Choroid plexus epithelial cell (primary cell): ENCODE results near the gene PDGFD.

Source experiments
- DNase-seq: peaks from one replicate; pipeline ENCODE4 v3.0.0-alpha.2; 2010; ENCODE audit warnings: low read depth
- H3K4me3 ChIP-seq: 2 replicates; pipeline ENCODE4 v1.5.1; 2011; ENCODE audit warnings: low read depth, mild to moderate bottlenecking, control low read depth, low read length, moderate library complexity
- TF ChIP-seq, protein P1 (sequence below): conservative IDR thresholded peaks from 2 replicates; pipeline ENCODE4 v1.5.1; 2011; ENCODE audit warnings: low read depth, mild to moderate bottlenecking, control low read depth, inconsistent platforms, low read length, moderate library complexity

The PDGFD gene

DNA sequence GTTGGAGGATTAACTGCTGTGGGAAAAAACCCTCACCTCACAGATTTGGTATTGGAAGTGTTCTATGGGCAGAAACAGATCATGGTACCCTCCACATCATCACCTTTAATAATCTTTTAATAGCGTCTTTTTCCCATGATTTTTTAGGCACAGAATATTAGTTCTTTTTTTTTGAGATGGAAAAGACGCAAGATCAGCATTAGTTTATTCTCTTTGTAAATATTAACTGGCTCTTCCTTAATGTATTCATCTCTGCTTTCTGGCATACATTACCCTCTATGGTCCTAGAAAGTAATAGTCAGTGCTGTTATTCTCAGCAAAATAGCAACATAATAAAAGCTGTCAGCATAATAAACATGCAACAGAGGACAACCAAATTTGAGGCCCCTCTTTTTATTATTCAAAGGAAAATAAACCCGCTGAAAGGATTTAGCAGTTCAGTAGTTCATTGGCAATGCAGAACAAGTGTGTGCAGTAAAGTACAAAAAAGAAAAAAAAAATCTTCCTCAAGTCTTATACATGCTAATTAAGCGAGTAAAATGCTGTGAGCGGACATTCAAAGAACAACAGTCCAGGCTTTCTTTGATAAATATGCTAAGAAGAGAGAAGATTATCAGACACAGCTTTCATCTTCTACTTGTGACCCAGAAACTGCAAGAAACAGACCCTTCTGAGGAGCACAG is 165.0 kb downstream of the PDGFD start:
- H3K4me3 ChIP-seq = no peak overlapping the region
- TF ChIP-seq, protein P1, sequence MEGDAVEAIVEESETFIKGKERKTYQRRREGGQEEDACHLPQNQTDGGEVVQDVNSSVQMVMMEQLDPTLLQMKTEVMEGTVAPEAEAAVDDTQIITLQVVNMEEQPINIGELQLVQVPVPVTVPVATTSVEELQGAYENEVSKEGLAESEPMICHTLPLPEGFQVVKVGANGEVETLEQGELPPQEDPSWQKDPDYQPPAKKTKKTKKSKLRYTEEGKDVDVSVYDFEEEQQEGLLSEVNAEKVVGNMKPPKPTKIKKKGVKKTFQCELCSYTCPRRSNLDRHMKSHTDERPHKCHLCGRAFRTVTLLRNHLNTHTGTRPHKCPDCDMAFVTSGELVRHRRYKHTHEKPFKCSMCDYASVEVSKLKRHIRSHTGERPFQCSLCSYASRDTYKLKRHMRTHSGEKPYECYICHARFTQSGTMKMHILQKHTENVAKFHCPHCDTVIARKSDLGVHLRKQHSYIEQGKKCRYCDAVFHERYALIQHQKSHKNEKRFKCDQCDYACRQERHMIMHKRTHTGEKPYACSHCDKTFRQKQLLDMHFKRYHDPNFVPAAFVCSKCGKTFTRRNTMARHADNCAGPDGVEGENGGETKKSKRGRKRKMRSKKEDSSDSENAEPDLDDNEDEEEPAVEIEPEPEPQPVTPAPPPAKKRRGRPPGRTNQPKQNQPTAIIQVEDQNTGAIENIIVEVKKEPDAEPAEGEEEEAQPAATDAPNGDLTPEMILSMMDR = no peak
- no peak for DNase-seq

DNA sequence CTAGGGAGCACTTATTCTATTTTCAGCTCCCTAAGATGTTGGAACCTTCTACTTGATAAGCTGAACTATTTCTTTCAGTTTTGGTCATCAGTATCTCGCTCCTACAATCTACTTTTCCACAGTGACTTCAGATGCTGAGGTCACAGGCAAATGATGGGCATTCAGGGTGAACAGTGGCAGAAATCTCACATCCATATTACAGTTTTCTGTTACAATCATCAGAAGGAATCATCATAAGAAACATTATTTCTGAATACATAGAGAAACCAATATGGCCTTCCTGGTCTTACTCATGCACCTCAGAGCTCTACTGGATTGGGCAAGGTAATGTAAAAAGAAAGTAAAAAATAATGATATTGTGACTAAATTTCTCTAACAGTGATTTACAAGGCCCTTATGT is 166.9 kb downstream of the PDGFD start:
- no peak overlapping the region for H3K4me3 ChIP-seq
- TF ChIP-seq, protein P1 = no peak
- no peak for DNase-seq

DNA sequence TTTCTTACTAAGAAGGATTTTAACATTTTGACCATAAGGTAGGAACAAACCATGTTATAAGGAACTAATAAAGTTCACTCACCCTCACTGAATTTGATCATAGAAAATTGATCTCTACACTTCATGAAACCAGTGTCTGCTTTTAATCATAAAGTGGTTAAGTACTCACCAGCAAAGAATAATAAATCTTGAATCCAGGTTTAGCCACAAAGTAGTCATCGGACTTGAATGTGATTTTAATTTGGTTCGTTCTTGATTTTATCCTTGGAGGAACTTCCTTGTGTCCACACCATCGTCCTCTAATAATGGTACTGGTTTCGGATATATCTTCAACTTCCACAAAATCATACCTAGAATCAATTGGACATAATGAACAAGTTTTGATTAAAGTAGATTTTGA is 168.1 kb downstream of the PDGFD start:
- no peak overlapping the region for H3K4me3 ChIP-seq
- no peak for DNase-seq
- TF ChIP-seq, protein P1 = no peak

DNA sequence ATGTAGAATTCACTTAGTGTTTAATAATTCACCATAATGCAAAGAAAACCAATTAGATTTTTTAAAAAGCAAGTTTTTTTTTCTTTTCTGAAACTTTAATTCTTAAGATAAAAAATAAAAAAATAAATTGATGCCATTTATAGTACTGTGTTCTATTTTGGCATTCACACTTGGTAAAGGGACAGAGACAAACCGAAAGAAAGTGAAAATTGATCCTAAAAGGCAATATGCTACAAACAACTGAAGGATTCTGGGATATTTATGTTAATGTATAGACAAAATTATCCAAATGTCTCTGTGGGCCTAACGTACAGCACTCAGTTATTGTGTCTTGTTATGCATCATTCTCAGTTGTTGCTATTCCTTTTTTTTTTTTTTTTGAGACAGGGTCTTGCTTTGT is 169.4 kb downstream of the PDGFD start:
- no peak overlapping the region for H3K4me3 ChIP-seq
- TF ChIP-seq, protein P1 = no peak
- no peak for DNase-seq

DNA sequence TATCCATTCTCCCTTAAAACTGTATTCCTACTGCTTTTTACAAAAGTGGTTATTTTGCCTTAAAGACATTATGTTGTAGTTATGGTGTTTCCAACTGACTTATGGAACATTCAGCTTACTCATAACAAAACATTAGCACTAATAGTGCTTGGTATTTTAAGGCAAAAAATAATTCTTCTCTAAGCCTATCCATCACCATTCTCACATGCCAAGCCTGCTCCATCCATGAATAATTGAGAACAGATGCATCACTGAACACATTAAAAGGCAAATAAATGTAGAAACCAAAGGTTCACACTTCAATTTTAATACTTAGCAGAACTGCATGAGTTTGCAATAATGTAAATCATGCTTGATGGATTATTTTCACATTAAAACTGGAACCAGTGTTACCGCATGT is 169.9 kb downstream of the PDGFD start:
- DNase-seq = no peak
- TF ChIP-seq, protein P1 = no peak
- no peak overlapping the region for H3K4me3 ChIP-seq

DNA sequence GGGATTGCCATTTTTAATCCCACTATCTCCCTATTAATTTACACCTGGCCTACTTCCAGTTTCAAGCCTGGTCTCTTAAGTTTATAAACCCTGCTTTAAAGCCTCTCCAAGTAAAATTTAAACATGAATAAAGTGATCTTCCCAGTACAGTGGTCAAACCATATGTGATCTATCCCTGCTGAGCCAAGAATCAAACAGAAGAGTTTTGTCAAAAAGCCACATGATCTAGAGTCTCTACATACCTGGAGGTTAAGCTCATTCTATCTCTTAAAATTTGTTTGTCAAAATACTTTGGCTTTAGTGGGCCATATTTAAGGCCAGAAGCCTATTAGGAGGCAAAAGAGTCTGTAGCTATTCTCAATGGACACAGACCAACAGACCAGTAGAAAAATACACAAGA is 170.4 kb downstream of the PDGFD start:
- TF ChIP-seq, protein P1 = no peak
- DNase-seq = peak; percentile 35
- no peak overlapping the region for H3K4me3 ChIP-seq

DNA sequence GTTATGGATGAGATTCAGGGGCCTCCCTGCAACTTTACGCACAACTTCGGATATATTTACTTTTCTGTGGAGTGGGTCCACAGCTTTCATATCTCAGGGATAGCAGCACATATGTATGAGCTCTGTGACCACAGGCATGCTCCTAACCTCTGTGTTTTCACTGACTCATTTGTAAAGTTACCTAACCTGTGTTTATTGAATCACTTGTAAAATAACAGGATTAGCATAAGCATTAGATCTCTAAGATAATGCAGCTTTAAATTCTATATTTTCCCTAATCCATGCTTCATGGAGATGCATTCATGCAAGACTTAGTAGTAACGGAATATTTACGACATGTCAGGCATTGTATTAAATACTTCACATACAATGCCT is 175.4 kb downstream of the PDGFD start:
- TF ChIP-seq, protein P1 = no peak
- DNase-seq = peak; percentile 88
- H3K4me3 ChIP-seq = no peak overlapping the region
